Choroid plexus epithelial cell (primary cell): ENCODE results near the gene PLXNB3.

Experiments
- DNase-seq: peaks from one replicate; pipeline ENCODE4 v3.0.0-alpha.2; 2010; ENCODE audit warnings: low read depth
- H3K4me3 ChIP-seq: 2 replicates; pipeline ENCODE4 v1.5.1; 2011; ENCODE audit warnings: low read depth, mild to moderate bottlenecking, control low read depth, low read length, moderate library complexity
- TF ChIP-seq, protein P1 (sequence below): conservative IDR thresholded peaks from 2 replicates; pipeline ENCODE4 v1.5.1; 2011; ENCODE audit warnings: low read depth, mild to moderate bottlenecking, control low read depth, inconsistent platforms, low read length, moderate library complexity

The PLXNB3 gene

DNA sequence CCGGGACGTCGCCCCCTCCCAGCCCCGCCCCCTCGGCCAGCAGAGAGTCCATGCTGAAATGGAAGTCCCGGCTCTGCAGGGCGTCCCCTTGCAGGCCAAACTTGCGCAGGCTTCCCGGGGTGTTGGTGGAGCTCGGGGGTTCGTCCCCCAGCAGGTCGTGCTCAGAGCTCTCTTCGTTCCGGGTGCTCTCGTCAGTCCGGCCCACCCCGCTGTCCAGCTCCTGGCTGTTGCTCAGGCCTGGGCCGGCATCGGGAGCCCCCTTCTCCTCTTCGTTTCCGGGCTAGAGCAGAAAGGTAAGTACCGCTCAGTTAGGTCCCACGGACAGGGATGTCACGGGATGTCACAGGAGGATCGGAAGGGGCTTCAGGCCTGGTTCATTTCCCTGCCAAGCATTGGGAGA lies 40.6 kb downstream of the PLXNB3 start:
- no peak overlapping the region for H3K4me3 ChIP-seq
- TF ChIP-seq, protein P1, sequence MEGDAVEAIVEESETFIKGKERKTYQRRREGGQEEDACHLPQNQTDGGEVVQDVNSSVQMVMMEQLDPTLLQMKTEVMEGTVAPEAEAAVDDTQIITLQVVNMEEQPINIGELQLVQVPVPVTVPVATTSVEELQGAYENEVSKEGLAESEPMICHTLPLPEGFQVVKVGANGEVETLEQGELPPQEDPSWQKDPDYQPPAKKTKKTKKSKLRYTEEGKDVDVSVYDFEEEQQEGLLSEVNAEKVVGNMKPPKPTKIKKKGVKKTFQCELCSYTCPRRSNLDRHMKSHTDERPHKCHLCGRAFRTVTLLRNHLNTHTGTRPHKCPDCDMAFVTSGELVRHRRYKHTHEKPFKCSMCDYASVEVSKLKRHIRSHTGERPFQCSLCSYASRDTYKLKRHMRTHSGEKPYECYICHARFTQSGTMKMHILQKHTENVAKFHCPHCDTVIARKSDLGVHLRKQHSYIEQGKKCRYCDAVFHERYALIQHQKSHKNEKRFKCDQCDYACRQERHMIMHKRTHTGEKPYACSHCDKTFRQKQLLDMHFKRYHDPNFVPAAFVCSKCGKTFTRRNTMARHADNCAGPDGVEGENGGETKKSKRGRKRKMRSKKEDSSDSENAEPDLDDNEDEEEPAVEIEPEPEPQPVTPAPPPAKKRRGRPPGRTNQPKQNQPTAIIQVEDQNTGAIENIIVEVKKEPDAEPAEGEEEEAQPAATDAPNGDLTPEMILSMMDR, result no peak
- no peak for DNase-seq

DNA sequence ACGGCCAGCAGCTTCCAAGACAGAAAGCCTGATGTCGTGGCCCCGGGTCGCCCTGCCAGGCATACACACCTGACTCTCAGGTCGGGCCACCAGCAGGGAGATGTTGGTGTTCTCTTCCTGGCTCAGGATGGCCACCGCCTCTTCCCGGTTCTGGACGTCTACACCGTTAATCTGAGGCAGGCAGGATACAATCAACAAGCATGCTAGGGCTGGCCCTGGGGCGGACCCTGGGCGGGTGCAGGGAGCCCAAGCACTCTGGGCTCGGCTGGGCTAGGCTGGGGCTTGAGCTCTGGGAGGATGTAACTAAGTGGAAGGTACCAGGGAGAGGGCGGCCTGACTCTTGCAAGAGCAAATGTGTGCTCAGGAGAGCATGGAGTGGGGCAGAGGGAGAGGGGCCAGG lies 41.4 kb downstream of the PLXNB3 start:
- TF ChIP-seq, protein P1, result no peak
- H3K4me3 ChIP-seq, result no peak overlapping the region
- DNase-seq, result no peak

DNA sequence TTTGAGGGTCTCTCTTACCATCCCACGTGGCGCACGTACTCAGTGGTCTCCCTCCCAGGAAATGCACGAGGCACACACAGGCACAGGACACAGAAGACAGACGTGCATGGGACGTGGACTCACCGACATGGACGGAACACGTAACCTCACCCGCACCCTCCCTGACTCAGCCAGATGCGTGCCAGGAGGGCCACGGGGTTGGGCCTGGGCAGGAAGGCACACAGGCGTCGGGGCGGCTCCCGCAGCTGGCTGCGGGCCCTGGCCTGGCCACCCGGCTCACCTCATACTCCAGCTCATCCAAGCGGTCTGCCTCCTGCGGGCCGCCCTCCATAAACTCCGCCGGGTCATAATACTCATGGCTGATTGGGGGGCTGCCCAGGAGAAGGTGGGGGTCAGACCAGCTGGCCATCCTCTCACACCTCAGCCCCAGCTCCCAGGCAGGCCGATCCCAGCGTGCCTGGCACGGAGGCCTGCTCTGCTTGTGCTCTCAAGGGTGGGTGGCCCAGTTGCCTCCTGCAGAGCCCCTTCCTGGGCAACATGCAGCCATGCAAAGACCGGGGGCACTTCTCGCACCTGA lies 43.0 kb downstream of the PLXNB3 start:
- no peak for DNase-seq
- TF ChIP-seq, protein P1, result no peak
- H3K4me3 ChIP-seq, result no peak overlapping the region

DNA sequence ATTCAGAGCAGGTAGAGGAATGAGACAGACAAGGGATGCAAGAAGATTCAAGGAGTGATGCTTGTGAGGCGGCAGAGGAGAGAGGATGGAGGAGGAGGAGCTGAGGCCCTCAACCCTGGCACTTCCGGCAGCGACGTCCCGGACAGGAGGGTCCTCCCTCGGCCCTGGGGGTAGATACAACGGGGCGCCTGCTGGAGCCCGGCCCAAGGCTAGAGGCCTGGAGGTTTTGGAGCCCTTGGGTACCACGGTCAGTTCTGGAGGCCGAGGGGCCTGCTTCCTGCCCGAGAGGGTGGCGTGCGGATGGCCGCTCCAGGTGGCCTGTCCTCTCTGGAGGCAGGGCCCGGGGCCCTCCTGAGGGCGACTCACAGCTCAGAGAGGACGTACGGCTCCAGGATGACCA lies 43.9 kb downstream of the PLXNB3 start:
- DNase-seq, result no peak
- no peak overlapping the region for H3K4me3 ChIP-seq
- TF ChIP-seq, protein P1, result no peak

DNA sequence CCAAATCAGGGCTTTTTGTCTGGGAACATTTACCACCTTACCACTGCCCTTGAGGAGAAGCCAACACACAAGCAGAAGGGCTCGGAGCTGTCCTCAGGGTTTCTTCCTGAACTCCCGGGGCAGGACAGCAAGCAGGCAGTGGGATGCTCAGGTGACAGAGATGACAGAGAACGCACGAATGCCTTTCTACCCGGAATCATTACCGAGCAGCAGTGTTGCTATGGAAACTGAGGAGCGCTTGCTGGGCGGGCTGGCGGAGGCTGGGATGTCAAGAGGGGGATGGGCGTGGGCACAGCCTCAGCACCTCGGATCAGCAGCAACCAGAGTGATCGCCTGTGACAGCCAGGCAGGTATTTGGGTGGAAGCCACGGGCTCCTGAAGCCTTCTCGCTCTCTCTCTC lies 48.2 kb downstream of the PLXNB3 start:
- TF ChIP-seq, protein P1, result no peak
- DNase-seq, result no peak
- H3K4me3 ChIP-seq, result no peak overlapping the region

DNA sequence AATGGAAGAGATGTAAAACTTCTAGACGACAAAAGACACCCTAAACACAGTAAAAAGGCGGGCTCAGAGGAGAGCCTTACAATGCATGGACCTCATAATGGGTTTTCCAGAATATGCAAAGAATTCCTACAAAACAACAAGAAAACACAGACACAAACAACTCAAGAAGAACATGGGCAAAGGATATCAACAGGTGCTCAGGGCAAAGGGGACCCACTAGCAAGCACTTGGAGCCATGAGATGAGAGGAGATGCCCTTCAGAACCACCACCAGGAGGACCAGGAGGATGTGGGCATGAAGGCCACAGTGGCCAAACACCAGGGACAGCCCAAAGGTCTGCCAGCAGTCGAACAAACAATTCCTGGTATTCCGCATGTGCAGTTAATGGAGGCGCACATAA lies 49.1 kb downstream of the PLXNB3 start:
- DNase-seq, result no peak
- no peak overlapping the region for H3K4me3 ChIP-seq
- TF ChIP-seq, protein P1, result no peak

DNA sequence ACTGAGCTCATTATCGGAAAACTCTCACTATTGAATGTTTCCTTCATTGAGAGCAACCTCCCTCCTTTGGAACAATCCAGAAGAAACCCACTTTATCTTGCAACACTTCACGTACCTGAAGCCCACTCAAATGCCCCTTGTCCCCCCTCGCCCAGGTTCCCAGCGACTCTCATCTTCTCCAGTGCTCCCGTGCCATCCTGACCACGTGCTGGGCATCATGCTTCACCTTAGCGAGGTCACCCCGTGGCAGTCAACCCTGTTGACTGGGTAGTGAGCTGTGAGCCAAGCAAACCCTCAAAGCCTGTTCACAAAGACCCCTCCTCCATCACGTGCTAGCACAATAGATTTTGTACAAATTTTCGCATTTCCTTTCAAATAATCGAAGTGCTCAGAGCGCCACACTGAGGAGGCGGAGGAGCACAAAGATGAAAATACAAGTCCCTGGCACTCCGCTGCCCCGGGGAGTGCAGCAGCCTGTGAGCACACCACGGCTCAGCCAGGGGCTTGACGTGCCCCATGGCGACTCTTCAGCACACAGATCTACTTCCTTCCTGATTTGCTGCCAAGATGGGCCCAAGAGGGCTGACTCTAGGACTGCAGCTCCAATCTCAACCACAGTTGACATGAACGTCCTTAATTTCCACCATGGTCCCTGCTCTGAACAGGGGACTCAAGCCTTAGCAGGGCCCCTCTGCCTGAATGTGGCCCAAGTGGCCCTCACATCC lies 50.7 kb downstream of the PLXNB3 start:
- no peak overlapping the region for H3K4me3 ChIP-seq
- TF ChIP-seq, protein P1, result no peak
- DNase-seq, result no peak
